Esophagus squamous epithelium (tissue), 4 donors: ENCODE data around the gene GRIN3B.

Source experiments
- CTCF ChIP-seq, 6 experiments: fragments of 450-650 bp in 4 of 6; fragments of 200-600 bp in 2 of 6; sonication (generic) in 2 of 6; IDR thresholded peaks; one replicate each; pipeline ENCODE4 v1.5.1; 2016 to 2019; ENCODE audit warnings: antibody characterized with exemption in 6 of 6, mild to moderate bottlenecking in 4 of 6, moderate library complexity in 4 of 6
- POLR2A ChIP-seq, 4 donors: fragments of 450-650 bp; IDR thresholded peaks; one replicate each; pipeline ENCODE4 v1.6.1; 2017; ENCODE audit warnings: antibody characterized with exemption in 4 of 4, mild to moderate bottlenecking in 4 of 4, moderate library complexity in 3 of 4

- TF ChIP-seq CTCF (IDR thresholded peaks at IDR 0.05) (no peak), POLR2A (IDR thresholded peaks at IDR 0.05) (no peak)
These were observed 20.9 kb upstream of the GRIN3B start for GRCh38 chr19:979318-979741.
